Heart left ventricle (tissue), 13 donors: ENCODE measurements around the gene ELOVL2.

ENCODE experiments used
- POLR2A ChIP-seq, 2 donors: fragments of 450-650 bp; IDR thresholded peaks; one replicate each; pipeline ENCODE4 v1.6.1; 2017; ENCODE audit warnings: antibody characterized with exemption in 2 of 2, mild to moderate bottlenecking in 2 of 2, moderate library complexity in 2 of 2
- TF ChIP-seq, protein P1 (sequence below), 12 donors: fragments of 200-600 bp; sonication (generic) in 4 of 12; IDR thresholded peaks; one replicate each; pipeline versions ENCODE4 v1.5.0 to v1.8.0; 2018 to 2022; ENCODE audit warnings: antibody characterized with exemption in 12 of 12, mild to moderate bottlenecking in 5 of 12
- donor health status: ischemic (EF 13 %, LVEDD 7.1; RV severe dilation, severe dysfunction).
- donor health status: DM: no; HTN: yes; CAD: no.
- donor health status: DM: no; HTN: no; CAD: no.
- donor health status: ischemic (EF 25% LVEDD 6.9; RV normal size, moderate dysfunction).
- donor health status: ischemic (EF 25% LVEDD 5.7; RV mildly dilated, moderate dysfunction).
- donor health status: ischemic (EF 35%, LVEDD 5.7; RV mildly dilated, moderate dysfunction).
- donor health status: nonischemic (EF 11% LVEDD 7.7; RV severe dilation, severe dysfunction).
- donor health status: DM: yes; HTN: yes; CAD: no.
- donor health status: PGD.
- donor health status: ischemic (EF 29% LVEDD 5.4; RV normal size, mild dysfunction).
- donor health status: nonischemic (EF 23%, LVEDD 6.1; RV moderate dilation, normal function).

DNA sequence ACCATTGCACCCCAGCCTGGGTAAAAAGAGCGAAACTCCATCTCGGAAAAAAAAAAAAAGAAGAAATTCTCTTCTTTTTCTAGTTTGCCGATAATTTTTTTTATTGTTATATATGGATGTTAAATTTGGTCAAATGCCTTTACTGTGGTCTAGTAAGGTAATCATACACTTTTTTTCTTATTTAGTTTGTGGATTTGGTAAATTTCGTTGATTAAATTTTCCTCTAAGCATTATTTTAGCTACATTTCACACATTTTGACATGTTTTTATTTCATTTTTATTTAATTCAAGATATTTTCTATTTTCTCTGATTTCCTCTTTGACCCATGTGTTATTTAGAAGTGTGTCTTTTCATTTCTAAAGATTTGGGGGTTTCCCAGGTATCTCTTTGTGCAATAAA is 18.0 kb upstream of the ELOVL2 start:
- TF ChIP-seq, protein P1, sequence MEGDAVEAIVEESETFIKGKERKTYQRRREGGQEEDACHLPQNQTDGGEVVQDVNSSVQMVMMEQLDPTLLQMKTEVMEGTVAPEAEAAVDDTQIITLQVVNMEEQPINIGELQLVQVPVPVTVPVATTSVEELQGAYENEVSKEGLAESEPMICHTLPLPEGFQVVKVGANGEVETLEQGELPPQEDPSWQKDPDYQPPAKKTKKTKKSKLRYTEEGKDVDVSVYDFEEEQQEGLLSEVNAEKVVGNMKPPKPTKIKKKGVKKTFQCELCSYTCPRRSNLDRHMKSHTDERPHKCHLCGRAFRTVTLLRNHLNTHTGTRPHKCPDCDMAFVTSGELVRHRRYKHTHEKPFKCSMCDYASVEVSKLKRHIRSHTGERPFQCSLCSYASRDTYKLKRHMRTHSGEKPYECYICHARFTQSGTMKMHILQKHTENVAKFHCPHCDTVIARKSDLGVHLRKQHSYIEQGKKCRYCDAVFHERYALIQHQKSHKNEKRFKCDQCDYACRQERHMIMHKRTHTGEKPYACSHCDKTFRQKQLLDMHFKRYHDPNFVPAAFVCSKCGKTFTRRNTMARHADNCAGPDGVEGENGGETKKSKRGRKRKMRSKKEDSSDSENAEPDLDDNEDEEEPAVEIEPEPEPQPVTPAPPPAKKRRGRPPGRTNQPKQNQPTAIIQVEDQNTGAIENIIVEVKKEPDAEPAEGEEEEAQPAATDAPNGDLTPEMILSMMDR (IDR thresholded peaks at IDR 0.05): no peak
- TF ChIP-seq POLR2A (IDR thresholded peaks at IDR 0.05): no peak
